A549 treated with AZD2906 at 1 μM for 4 hours (cell line): Measurements from ENCODE around the gene PLAAT5. TPM values are rescaled to one million over a fixed set of nuclear protein-coding genes. Genes with fewer than 3 reads are reported as not detected.

Source experiments
- total RNA-seq: library from RNA; stranded (reverse); fragments of 200-300 nt; extraction: Qiagen RNA extraction; gene quantifications from 5 replicates; pipeline ENCODE4 v1.2.3, GENCODE V29; 2022

PLAAT5 gene, protein sequence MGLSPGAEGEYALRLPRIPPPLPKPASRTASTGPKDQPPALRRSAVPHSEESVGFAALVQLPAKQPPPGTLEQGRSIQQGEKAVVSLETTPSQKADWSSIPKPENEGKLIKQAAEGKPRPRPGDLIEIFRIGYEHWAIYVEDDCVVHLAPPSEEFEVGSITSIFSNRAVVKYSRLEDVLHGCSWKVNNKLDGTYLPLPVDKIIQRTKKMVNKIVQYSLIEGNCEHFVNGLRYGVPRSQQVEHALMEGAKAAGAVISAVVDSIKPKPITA
- total RNA-seq = 0.02 to 0.03 TPM in 2 of 5 replicates, not detected in the others

DNA sequence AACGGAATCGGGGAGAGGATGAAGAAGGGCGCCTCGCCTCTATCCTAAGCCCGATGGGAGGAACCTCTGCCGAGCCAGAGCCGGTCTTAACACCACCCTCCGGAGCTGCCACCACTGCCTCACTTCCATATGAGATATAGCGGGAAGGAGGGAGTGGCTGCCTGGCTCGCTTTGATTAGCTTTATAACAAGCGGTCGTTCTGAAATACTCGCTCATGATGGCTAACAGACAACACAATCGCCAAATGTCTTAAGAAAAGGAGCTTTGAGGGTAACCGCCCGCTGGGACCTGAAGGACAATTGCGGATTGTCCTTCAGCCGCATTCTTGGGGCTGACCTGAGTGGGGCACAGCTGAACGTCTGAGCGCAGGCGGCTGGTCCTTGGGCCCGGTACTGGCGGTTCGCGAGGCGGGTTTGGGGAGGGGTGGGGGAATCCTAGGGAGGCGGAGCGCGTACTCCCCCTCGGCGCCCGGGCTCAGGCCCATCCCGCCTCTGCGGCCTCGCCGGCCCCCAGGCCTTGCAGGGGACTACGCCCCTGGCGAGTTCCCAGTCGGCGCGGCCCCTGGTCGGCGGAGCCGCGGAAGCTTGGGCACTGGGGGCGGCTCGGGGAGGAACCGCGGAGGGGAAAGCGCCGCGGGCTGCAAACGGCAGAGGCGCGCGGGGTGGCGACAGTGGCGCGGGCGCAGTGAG, at the start of gene PLAAT5:
TSS of gene PLAAT5 (minus strand) at position 617 of the 689 bp plus-strand sequence. CDS start at position 484, 133 bp downstream.

DNA sequence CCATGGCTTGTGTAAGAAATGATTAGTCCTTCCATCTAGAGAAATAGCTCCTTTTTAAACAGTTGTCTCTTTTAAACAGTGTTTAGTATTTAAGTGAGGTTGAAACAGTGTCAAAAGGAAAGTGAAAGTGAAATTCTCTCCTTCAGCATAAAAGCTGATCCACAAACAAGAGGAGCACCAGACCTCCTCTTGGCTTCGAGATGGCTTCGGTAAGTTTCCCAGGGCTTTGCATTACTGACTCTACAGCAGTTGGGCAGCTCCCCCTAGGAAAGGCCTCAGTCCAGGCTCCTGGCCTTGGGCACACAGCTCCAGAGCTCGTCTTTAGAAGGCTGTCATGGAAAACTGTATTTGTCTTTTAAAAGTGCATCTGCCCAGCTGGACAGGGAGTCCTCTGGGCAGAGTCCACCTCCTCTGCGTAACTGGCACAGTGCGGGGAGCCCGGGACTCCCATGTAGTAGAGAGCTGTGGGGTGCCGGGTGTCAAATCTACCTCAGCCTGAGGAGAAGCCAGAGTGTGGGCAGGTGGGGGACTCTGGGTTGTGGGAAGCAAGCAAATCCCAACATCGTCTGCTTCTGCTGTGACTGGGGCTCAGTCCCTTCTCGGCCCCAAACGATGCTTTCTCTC, 45.8 kb upstream of the PLAAT5 start, which contains the start of gene PLAAT4:
TSS of gene PLAAT4 (plus strand) at position 140 of the 624 bp plus-strand sequence. CDS start at position 201, 61 bp downstream.

DNA sequence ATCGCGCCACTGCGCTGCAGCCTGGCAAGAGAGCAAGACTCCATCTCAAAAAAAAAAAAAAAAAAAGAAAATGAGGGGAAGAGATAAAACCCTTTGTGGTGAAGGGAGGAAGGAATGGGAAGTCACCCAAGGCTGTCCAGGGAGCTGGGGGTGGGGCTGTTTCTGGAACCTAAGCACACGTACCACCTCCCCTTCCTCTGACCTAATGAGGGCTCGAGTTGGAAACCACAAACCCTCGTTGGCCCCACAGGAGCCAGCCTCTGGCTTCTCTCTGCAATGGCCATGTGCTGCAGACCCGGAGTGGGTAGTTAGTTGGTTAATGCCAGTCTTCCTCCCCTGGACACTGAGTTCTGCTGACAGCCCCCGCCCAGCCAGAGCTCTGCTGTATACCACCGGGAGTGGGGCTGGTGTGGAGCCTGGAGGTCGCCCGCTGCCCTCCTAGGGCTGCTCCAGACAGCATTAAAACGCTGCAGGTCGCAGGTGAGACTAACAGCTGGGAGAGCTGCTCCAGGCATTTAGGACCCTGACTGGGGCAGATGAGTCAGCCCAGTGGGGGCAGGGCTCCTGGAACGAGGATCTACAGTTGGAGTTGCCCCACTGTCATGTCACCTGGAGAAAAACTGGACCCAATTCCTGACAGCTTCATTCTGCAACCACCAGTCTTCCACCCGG, 15.0 kb upstream of the PLAAT5 start, which contains the start of gene LGALS12:
TSS of gene LGALS12 (plus strand) at position 228 of the 672 bp plus-strand sequence. CDS start at position 603, 375 bp downstream.

Other genes starting within 250 kb of the PLAAT5 start
- not detected in 5 replicates for gene SLC22A25, start 247.6 kb downstream of the PLAAT5 start, total RNA-seq
- gene SLC22A9, start 121.4 kb downstream of the PLAAT5 start, total RNA-seq = not detected in 5 replicates
- 0.03 to 0.08 TPM in 2 of 5 replicates, not detected in the others for gene LGALS12, start 14.9 kb upstream of the PLAAT5 start, total RNA-seq
- gene PLAAT4, start 45.6 kb upstream of the PLAAT5 start, total RNA-seq = 1.3 to 3.3 TPM (median 1.9 TPM) in 5 replicates
- 0.68 to 1.2 TPM (median 0.77 TPM) in 5 replicates for gene PLAAT2, start 72.2 kb upstream of the PLAAT5 start, total RNA-seq
- 49.9 to 69.8 TPM (median 66.1 TPM) in 5 replicates for gene PLAAT3, start 123.3 kb upstream of the PLAAT5 start, total RNA-seq
- 28.5 to 37.6 TPM (median 31.5 TPM) in 5 replicates for gene ATL3, start 180.2 kb upstream of the PLAAT5 start, total RNA-seq
- 91.1 to 107 TPM (median 95.7 TPM) in 5 replicates for gene RTN3, start 190.3 kb upstream of the PLAAT5 start, total RNA-seq